ENCODE measurements around the gene EBF3.

EBF3 gene

GRCh38 chr10:129963641-129964501, at the start of gene EBF3:
Gene EBF3, minus strand, starts transcription at chr10:129964274. Its CDS starts 506 bp downstream, at chr10:129963768.
- Mint-ChIP-seq H3K27ac (peak within 1 kb of the TSS; percentile 77), H3K27me3 (ENCODE audit: low read depth) (peaks cover 65% of the 10 kb centered on the region), H3K4me3 (peak within 1 kb of the TSS; percentile 58), H3K36me3 (ENCODE audit: low read depth) (peaks cover 2% of the 10 kb centered on the region), H3K9me3 (no peaks in the 10 kb centered on the region), H3K4me1 (ENCODE audit: low read depth) (peaks cover 9% of the 10 kb centered on the region)

GRCh38 chr10:130013335-130014262, 49.5 kb upstream of the EBF3 start:
- Mint-ChIP-seq H3K27me3 (ENCODE audit: low read depth) (no peaks in the 10 kb centered on the region), H3K27ac (no peak overlapping the region), H3K4me3 (no peak overlapping the region), H3K36me3 (ENCODE audit: low read depth) (no peaks in the 10 kb centered on the region), H3K9me3 (no peaks in the 10 kb centered on the region), H3K4me1 (ENCODE audit: low read depth) (no peaks in the 10 kb centered on the region)

- Mint-ChIP-seq H3K9me3 (no peaks in the 10 kb centered on the region), H3K4me1 (ENCODE audit: low read depth) (no peaks in the 10 kb centered on the region), H3K27ac (no peak overlapping the region), H3K36me3 (ENCODE audit: low read depth) (no peaks in the 10 kb centered on the region), H3K4me3 (no peak overlapping the region), H3K27me3 (ENCODE audit: low read depth) (peaks cover 6% of the 10 kb centered on the region)
Measured at GRCh38 chr10:130012129-130012528, 48.1 kb upstream of the EBF3 start.

GRCh38 chr10:130010653-130011052, 46.6 kb upstream of the EBF3 start:
- Mint-ChIP-seq H3K27ac (no peak overlapping the region), H3K27me3 (ENCODE audit: low read depth) (peaks cover 7% of the 10 kb centered on the region), H3K9me3 (no peaks in the 10 kb centered on the region), H3K4me3 (no peak overlapping the region), H3K36me3 (ENCODE audit: low read depth) (no peaks in the 10 kb centered on the region), H3K4me1 (ENCODE audit: low read depth) (no peaks in the 10 kb centered on the region)

GRCh38 chr10:130009228-130009627, 45.2 kb upstream of the EBF3 start:
- H3K4me1 Mint-ChIP-seq (ENCODE audit: low read depth), result no peaks in the 10 kb centered on the region
- H3K9me3 Mint-ChIP-seq, result peaks cover 3% of the 10 kb centered on the region
- no peak overlapping the region for H3K27ac Mint-ChIP-seq
- peaks cover 11% of the 10 kb centered on the region for H3K27me3 Mint-ChIP-seq (ENCODE audit: low read depth)
- H3K36me3 Mint-ChIP-seq (ENCODE audit: low read depth), result no peaks in the 10 kb centered on the region
- H3K4me3 Mint-ChIP-seq, result no peak overlapping the region

- no peak overlapping the region for H3K4me3 Mint-ChIP-seq
- peaks cover 3% of the 10 kb centered on the region for H3K9me3 Mint-ChIP-seq
- peaks cover 11% of the 10 kb centered on the region for H3K27me3 Mint-ChIP-seq (ENCODE audit: low read depth)
Measured at GRCh38 chr10:130003787-130004613, 39.9 kb upstream of the EBF3 start.

GRCh38 chr10:130003166-130003565, 39.1 kb upstream of the EBF3 start:
- H3K4me3 Mint-ChIP-seq, result no peak overlapping the region
- no peaks in the 10 kb centered on the region for H3K4me1 Mint-ChIP-seq (ENCODE audit: low read depth)
- peaks cover 11% of the 10 kb centered on the region for H3K27me3 Mint-ChIP-seq (ENCODE audit: low read depth)
- no peaks in the 10 kb centered on the region for H3K36me3 Mint-ChIP-seq (ENCODE audit: low read depth)
- H3K9me3 Mint-ChIP-seq, result peaks cover 9% of the 10 kb centered on the region
- no peak overlapping the region for H3K27ac Mint-ChIP-seq

More at GRCh38 chr10:130003787-130004613, 39.9 kb upstream of the EBF3 start:
- H3K27ac Mint-ChIP-seq, result no peak overlapping the region
- H3K36me3 Mint-ChIP-seq (ENCODE audit: low read depth), result no peaks in the 10 kb centered on the region
- no peaks in the 10 kb centered on the region for H3K4me1 Mint-ChIP-seq (ENCODE audit: low read depth)

GRCh38 chr10:130002606-130003005, 38.5 kb upstream of the EBF3 start:
- Mint-ChIP-seq H3K9me3 (peaks cover 12% of the 10 kb centered on the region), H3K27ac (no peak overlapping the region), H3K4me3 (no peak overlapping the region), H3K36me3 (ENCODE audit: low read depth) (no peaks in the 10 kb centered on the region), H3K27me3 (ENCODE audit: low read depth) (peaks cover 16% of the 10 kb centered on the region), H3K4me1 (ENCODE audit: low read depth) (no peaks in the 10 kb centered on the region)

GRCh38 chr10:130000918-130001317, 36.8 kb upstream of the EBF3 start:
- Mint-ChIP-seq H3K27me3 (ENCODE audit: low read depth) (peaks cover 13% of the 10 kb centered on the region), H3K4me1 (ENCODE audit: low read depth) (no peaks in the 10 kb centered on the region), H3K36me3 (ENCODE audit: low read depth) (no peaks in the 10 kb centered on the region), H3K9me3 (peaks cover 12% of the 10 kb centered on the region), H3K27ac (no peak overlapping the region), H3K4me3 (no peak overlapping the region)

GRCh38 chr10:129999140-129999539, 35.1 kb upstream of the EBF3 start:
- Mint-ChIP-seq H3K27ac (no peak overlapping the region), H3K4me3 (no peak overlapping the region), H3K36me3 (ENCODE audit: low read depth) (no peaks in the 10 kb centered on the region), H3K9me3 (peaks cover 9% of the 10 kb centered on the region), H3K4me1 (ENCODE audit: low read depth) (no peaks in the 10 kb centered on the region), H3K27me3 (ENCODE audit: low read depth) (peaks cover 21% of the 10 kb centered on the region)

GRCh38 chr10:129993621-129994020, 29.5 kb upstream of the EBF3 start:
- Mint-ChIP-seq H3K4me1 (ENCODE audit: low read depth) (no peaks in the 10 kb centered on the region), H3K27me3 (ENCODE audit: low read depth) (peaks cover 25% of the 10 kb centered on the region), H3K36me3 (ENCODE audit: low read depth) (no peaks in the 10 kb centered on the region), H3K4me3 (no peak overlapping the region), H3K27ac (no peak overlapping the region), H3K9me3 (peaks cover 11% of the 10 kb centered on the region)

GRCh38 chr10:129992356-129992755, 28.3 kb upstream of the EBF3 start:
- H3K27ac Mint-ChIP-seq, result no peak overlapping the region
- peaks cover 28% of the 10 kb centered on the region for H3K27me3 Mint-ChIP-seq (ENCODE audit: low read depth)
- H3K4me1 Mint-ChIP-seq (ENCODE audit: low read depth), result no peaks in the 10 kb centered on the region
- no peak overlapping the region for H3K4me3 Mint-ChIP-seq
- no peaks in the 10 kb centered on the region for H3K36me3 Mint-ChIP-seq (ENCODE audit: low read depth)
- peaks cover 5% of the 10 kb centered on the region for H3K9me3 Mint-ChIP-seq

GRCh38 chr10:129982825-129983224, 18.8 kb upstream of the EBF3 start:
- Mint-ChIP-seq H3K27ac (no peak overlapping the region), H3K27me3 (ENCODE audit: low read depth) (peaks cover 17% of the 10 kb centered on the region), H3K4me1 (ENCODE audit: low read depth) (no peaks in the 10 kb centered on the region), H3K36me3 (ENCODE audit: low read depth) (no peaks in the 10 kb centered on the region), H3K4me3 (no peak overlapping the region), H3K9me3 (peaks cover 24% of the 10 kb centered on the region)

GRCh38 chr10:129978980-129979379, 14.9 kb upstream of the EBF3 start:
- no peak overlapping the region for H3K4me3 Mint-ChIP-seq
- no peak overlapping the region for H3K27ac Mint-ChIP-seq
- peaks cover 35% of the 10 kb centered on the region for H3K27me3 Mint-ChIP-seq (ENCODE audit: low read depth)
- no peaks in the 10 kb centered on the region for H3K4me1 Mint-ChIP-seq (ENCODE audit: low read depth)
- H3K9me3 Mint-ChIP-seq, result peaks cover 11% of the 10 kb centered on the region
- no peaks in the 10 kb centered on the region for H3K36me3 Mint-ChIP-seq (ENCODE audit: low read depth)
